IMR-90 (cell line): ENCODE results near the gene DNASE1.

Source experiments
- CEBPB ChIP-seq: IDR thresholded peaks from 2 replicates; pipeline ENCODE4 v1.6.1; 2012; ENCODE audit warnings: low read depth, low read length, improper control_type of control experiment
- CHD1 ChIP-seq: IDR thresholded peaks from 2 replicates; pipeline ENCODE4 v1.6.1; 2012; ENCODE audit warnings: low read depth, low read length, improper control_type of control experiment
- MAFK ChIP-seq: IDR thresholded peaks from 2 replicates; pipeline ENCODE4 v1.6.1; 2012; ENCODE audit warnings: low read depth, low read length, improper control_type of control experiment
- NFE2L2 ChIP-seq: fragments of 150-350 bp; IDR thresholded peaks from 2 replicates; pipeline ENCODE4 v1.6.1; 2016; ENCODE audit warnings: low read depth, mild to moderate bottlenecking, low read length
- RAD21 ChIP-seq: IDR thresholded peaks from 2 replicates; pipeline ENCODE4 v1.6.1; 2012; ENCODE audit warnings: low read length, improper control_type of control experiment
- RCOR1 ChIP-seq: IDR thresholded peaks from 2 replicates; pipeline ENCODE4 v1.6.1; 2012; ENCODE audit warnings: mild to moderate bottlenecking, low read length, improper control_type of control experiment; ENCODE audit not compliant: insufficient replicate concordance
- TF ChIP-seq, protein P1 (sequence below): conservative IDR thresholded peaks from 2 replicates; pipeline ENCODE4 v1.5.1; 2012; ENCODE audit warnings: mild to moderate bottlenecking, low read depth, low read length, improper control_type of control experiment
- TF ChIP-seq, protein P2 (sequence below): fragments of 150-350 bp; IDR thresholded peaks from 2 replicates; pipeline ENCODE4 v1.6.1; 2017; ENCODE audit warnings: mild to moderate bottlenecking, antibody characterized with exemption, low read length, low read depth

DNA sequence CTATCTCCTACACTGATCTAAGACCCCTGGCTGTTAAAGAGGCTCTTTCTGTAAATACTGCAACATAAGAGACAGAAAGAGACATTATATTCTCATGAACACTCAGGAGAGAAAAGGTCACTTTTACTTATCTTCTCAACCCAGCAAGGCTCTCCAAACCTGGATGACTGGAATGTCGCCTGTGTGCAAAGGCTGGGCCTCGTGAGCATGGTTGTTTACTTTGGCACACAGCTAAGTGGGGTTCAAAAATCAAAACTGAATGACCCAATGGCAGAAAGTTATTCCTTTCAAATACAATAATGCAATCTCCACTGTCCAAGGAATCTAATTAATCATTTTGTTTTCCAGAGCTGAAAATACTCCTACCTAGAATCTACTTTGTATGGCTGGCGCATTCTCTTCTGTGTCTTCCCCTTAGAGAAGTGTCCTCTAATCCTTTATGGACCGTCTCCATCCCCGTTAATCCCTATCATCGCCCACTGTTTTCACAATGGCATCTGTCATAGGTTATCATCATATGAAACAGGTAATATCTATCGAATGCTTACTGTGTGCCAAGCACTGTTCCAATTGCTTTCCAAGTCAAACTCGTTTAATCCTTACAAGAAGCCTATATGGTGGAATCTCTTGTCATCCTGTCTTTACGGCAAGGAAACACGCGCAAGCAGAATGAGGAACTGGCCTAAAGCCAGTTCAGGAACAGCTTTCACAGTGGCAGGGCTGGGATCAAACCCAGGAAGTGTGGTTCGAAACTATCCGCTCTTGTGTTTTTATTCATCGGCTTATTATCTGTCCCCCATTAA, 44.4 kb upstream of the DNASE1 start:
- TF ChIP-seq CEBPB (no peak), MAFK (no peak), NFE2L2 (no peak), RAD21 (no peak), RCOR1 (no peak), CHD1 (no peak)
- TF ChIP-seq, protein P1, sequence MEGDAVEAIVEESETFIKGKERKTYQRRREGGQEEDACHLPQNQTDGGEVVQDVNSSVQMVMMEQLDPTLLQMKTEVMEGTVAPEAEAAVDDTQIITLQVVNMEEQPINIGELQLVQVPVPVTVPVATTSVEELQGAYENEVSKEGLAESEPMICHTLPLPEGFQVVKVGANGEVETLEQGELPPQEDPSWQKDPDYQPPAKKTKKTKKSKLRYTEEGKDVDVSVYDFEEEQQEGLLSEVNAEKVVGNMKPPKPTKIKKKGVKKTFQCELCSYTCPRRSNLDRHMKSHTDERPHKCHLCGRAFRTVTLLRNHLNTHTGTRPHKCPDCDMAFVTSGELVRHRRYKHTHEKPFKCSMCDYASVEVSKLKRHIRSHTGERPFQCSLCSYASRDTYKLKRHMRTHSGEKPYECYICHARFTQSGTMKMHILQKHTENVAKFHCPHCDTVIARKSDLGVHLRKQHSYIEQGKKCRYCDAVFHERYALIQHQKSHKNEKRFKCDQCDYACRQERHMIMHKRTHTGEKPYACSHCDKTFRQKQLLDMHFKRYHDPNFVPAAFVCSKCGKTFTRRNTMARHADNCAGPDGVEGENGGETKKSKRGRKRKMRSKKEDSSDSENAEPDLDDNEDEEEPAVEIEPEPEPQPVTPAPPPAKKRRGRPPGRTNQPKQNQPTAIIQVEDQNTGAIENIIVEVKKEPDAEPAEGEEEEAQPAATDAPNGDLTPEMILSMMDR: no peak
- TF ChIP-seq, protein P2, sequence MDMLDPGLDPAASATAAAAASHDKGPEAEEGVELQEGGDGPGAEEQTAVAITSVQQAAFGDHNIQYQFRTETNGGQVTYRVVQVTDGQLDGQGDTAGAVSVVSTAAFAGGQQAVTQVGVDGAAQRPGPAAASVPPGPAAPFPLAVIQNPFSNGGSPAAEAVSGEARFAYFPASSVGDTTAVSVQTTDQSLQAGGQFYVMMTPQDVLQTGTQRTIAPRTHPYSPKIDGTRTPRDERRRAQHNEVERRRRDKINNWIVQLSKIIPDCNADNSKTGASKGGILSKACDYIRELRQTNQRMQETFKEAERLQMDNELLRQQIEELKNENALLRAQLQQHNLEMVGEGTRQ: no peak
